NCI-H187 (cell line): ENCODE data around the gene LPP.

Source experiments
- DNase-seq, 2 experiments: peaks; one replicate each; lab custom pipeline; 2025; lab: John Stamatoyannopoulos, UW

The LPP gene

DNA sequence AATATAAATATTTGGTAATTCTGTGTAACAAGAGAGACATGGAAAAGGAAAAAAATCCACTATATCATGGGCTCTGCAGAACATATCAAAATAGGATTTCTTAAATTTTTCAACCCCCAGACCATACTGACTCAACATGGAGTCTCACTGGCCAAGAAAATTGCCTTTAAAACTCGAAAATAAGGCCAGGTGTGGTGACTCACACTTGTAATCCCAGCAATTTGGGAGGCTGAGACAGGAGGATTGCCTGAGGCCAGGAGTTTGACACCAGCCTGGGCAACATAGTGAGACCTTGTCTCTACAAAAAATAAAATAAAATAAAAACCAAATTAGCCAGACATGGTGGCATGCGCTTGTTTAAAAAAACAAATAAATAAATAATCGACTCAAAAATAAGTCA is 723.4 kb downstream of the LPP start:
- DNase-seq, result no peak

- DNase-seq, result no peak
These were observed 724.1 kb downstream of the LPP start for GRCh38 chr3:188878076-188878475.

- DNase-seq, result no peak
These were observed 728.1 kb downstream of the LPP start for GRCh38 chr3:188881954-188882641.

DNA sequence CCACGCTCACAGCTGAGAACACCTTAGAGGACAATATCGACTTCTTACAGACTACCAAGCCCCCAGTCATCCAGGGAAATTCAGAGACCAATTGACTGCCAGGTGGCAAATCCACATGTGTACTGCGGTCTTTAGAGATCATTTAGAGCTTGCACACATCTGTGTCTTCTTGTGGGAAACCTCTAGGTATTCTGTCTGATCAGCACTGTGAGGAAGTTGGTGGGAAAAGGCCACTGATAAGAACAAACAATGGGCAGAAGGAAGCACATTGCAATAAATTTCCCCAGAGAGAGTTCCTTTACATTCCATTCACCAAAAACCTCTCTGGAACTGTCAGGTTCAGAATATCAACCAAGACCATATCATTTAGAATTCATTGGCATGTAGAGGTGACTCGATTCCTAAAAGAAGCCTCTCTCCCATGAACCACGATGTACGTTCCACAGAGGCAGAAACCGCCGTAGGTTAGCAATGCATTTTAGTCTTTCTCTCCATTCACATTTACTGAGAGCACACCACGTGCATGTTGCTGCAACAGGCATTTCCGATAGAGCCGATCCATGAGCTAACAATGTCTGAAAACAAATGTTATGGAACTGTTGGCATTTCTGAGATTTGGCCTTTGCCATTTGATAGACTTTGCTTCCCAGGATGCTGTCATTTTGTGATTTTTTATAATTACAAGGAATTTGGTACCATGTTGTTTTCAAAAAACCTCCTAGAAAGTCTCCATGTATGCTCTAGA is 730.5 kb downstream of the LPP start:
- DNase-seq, result no peak

DNA sequence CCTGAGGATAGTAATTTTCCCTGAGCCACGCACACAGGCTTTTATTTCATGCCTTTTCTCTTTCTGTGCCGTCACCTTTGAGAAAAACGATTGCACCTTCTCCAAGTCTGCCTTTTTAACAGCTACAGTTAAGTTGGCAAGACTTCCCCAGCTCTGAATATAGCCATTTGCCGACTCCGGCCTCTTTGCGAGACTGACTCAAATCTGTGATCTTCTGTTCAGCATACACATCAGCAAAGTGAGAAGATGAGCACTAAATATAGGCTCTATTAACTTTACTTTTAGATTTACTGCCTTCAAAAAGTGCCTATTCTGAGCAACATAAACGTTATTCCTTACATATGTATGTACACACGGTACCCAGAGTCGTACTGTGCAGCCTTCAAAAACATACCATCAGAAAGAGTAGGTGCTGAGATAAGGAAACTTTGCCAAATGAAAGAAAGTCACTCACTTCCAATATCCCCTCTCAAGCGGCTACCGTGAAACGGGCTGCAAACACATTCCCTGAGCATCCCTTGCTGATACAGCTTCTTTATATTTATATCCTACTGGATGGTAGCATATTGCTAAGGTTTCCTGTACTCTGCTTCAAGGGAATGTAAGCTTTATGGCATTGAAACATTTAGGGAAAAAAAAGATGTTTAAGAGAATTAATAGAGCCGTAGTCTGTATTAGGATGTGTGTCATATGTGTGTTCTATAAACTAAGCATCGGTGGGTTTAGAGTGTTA is 734.5 kb downstream of the LPP start:
- DNase-seq, result no peak

DNA sequence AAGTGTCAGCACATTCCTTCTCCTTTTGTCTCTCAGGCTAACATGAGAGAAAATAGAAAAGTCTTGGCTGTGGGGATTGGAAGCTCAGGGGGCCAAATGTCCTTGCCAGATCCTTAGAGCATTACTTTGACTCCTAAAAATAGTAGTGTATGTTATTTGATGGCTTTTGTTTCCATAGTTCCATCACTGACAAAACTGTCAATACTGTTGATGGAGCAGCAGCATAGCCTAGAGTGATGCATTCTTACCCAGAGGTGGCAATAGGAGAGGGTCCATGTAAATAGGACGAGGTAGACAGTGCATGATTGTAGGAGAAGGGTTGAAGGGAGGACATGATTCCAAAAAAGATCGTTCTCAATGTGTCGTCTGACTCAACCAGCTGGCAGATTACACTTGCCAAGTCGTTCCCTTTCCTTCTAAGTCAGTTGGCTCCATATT is 735.1 kb downstream of the LPP start:
- DNase-seq, result no peak

DNA sequence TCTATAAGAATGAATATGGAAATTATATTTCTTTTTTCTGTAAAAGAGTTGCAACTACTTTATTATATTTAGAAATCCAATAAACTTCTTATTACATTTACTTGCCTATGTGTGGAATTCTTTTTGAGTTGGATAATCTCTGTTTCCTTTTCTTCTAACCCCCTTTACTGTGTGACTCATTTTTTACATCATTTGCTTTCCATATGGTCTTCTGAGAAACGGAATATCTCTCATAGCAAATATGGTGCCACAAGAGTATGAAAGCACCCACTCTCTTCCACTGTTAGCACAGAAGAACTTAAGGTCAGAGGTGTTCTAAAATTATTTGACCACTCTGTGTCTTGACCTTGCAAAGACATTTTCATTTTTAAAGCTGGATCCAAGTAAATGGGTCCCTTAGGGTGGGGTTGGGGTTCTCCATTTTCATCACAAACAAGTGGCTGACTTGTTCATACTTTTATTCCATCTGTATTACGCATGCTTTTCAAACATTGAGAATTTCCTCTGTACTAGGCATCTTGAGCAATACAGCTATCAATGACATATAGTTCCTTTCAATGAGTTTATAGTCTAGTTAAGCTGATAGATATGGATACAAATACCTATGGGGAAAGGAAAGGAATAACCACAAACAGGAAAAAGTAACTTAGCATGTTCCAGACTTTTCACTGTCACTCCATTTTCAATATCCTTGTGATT is 736.8 kb downstream of the LPP start:
- no peak for DNase-seq

DNA sequence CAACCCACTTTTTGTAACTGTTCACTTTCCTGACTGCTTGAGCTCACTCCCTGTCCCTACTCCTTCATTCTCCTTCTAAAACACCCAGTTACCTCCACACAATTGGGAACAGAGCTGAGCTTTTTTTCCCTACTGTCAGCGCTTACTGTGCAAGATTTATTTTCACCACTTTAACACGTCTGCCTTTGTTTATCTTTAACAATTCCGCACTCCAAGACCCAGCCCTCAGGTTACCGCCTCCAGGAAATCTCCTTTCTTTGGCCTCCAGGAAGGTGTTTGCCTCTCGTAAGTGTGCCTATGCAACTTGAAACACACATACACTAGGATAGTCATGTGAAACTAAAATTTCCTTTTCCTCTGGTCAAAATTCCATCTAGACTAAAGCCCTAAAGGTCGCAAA is 745.9 kb downstream of the LPP start:
- no peak for DNase-seq

GRCh38 chr3:188900421-188900951 is 746.5 kb downstream of the LPP start:
- no peak for DNase-seq

DNA sequence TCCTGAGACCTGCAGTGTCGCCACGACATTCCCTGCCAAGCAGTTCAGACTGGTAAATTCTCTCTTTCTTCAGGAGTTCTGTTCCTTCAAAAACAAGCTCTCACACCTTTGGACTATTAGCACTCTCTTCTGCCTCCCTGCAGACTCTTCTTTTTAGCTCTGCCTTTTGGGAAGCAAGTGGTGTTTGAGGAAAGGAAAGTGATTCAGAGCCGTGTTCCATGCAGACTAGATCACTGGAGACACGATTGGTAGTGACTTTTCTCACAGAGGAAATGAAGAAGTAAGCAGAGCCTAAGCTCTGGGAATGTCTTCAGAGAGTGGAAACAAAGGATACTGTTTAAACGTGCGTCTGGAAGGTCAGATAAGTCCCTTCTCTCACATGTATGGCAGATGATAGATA is 747.2 kb downstream of the LPP start:
- DNase-seq, result no peak

DNA sequence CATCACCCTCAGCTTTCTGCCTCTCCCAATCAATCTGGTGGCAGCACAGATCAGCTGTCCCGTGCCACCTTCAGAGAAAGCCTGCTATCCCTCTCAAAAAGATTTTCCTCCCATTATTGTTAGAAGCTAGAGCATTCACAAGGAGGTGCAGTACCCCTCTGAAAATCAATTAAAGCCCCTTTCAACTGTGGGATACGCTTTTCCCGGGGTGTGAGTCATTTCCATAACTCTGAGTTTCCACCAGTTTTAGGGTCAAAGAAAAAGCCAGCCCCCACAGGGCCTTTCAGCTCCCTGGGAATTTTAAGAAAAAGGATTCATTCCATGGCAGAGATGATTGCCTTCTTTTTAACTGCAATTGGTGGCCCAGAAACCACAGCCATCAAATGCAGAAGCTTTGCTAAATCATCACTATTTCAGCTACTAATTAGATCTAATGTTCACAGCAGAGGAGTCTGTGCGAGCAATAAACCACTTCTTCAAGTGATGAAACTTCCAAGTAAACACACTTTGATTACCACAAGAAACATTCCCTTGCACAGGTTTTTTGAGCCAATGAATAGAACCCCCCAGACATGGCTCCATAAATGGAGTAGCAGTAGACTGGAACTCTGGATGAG is 747.8 kb downstream of the LPP start:
- no peak for DNase-seq

DNA sequence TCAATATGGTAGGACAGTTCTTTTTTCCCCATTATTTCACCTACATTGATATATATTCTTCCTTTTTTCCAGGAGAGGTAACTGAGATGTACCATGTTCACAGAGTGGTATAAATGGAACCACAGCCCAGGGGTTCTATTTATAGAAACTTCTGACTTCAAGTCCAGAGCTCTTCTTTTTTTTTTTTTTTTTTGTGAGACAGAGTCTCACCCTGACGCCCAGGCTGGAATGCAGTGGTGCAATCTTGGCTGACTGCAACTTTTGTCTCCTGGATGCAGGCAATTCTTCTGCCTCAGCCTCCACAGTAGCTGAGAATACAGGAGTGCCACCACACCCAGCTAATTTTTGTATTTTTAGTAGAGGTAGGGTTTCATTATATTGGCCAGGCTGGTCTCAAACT is 750.7 kb downstream of the LPP start:
- no peak for DNase-seq

- no peak for DNase-seq
These were observed 751.6 kb downstream of the LPP start for GRCh38 chr3:188905547-188905946.

DNA sequence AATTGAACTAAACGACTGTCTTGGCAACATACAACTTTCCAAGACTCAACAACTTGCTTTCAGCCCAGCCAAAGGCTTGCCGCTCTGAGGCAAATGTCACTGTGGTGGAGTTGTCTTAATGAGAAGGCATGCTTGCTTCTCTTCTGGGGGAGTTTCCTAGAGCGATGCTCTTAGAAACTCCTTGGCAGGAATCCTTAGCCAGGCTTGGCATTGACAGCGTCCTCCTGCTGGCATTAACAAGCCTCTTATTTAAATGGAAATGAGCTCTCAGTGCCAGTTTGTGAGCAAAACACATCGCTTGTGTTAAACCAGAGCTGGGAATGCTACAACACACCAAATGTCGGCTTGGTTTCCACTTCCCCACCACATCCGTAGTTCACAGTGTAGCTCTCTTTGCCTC is 752.3 kb downstream of the LPP start:
- no peak for DNase-seq

- no peak for DNase-seq
These were observed 754.3 kb downstream of the LPP start for GRCh38 chr3:188908002-188908850.

GRCh38 chr3:188911026-188911850 is 757.3 kb downstream of the LPP start:
- no peak for DNase-seq

- no peak for DNase-seq
These were observed 759.1 kb downstream of the LPP start for GRCh38 chr3:188913084-188913483.

DNA sequence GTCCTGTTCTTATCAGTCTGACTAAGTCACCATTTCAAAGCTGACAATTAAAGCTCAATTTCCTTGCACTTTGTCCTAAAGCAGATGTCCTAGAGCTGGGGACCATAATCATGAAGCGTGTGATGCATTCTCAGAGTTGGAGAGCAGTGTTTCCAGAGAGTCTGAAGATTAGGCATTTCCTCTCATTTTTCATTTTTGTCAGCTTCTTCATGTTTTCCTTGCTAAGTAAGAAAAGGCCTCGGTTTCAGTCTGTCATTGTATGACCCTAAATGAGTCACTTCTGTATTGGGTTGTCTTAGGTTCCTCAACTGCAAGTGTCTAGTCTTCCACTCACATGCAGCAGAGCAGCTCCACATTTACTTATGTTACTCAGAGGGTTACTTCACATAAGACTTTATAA is 760.6 kb downstream of the LPP start:
- DNase-seq, result no peak

- no peak for DNase-seq
These were observed 761.2 kb downstream of the LPP start for GRCh38 chr3:188915127-188915526.

DNA sequence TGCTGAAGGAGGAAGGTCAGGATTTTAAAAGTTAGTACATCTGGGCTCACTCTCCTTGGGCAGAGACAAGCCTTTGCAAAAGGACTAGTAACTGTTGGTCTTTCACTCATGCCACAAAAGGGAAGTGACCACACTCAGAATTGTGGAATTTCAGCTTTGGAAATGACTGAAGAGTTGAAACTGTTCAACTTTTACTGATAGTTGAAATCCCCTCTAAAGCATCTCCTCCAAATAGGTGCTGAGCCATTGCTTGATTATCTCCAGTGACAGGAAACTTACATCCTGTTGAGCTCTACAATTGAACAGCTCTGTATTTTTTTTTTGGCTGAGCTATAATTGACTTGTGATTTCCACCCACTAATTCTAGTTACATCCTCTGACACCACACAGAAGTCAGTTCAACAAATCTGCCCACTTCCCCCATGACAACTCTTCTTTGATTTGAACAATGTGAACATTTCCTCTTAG is 763.0 kb downstream of the LPP start:
- no peak for DNase-seq
